KOPT-K1 (cell line): ENCODE data around the gene NIT2.
A peak's percentile ranks its signal among the peaks of the same experiment; 100 is the strongest.
"Not testable (repeated sequence)": the region's sequence is repeated elsewhere in the genome, so short reads cannot be mapped to it uniquely, and the experiment has no call there.

Source experiments
- H3K27ac ChIP-seq: fragments of 200-600 bp; sonication (generic); 2 replicates; pipeline ENCODE4 v1.5.1; 2016; ENCODE audit warnings: antibody characterized with exemption, mild to moderate bottlenecking, low read depth, low read length; ENCODE audit not compliant: poor library complexity, severe bottlenecking
- H3K36me3 ChIP-seq: fragments of 200-600 bp; sonication (generic); 2 replicates; pipeline ENCODE4 v1.5.1; 2017; ENCODE audit warnings: antibody characterized with exemption, mild to moderate bottlenecking, low read length, moderate library complexity; ENCODE audit not compliant: insufficient read depth
- H3K9me3 ChIP-seq: fragments of 200-600 bp; sonication (generic); 2 replicates; pipeline ENCODE4 v1.5.1; 2017; ENCODE audit warnings: antibody characterized with exemption, low read length, mild to moderate bottlenecking; ENCODE audit not compliant: insufficient read depth, poor library complexity, severe bottlenecking

NIT2 gene

GRCh38 chr3:100329800-100330489, 4.6 kb upstream of the NIT2 start:
- Histone ChIP-seq H3K36me3 (peaks cover 7% of the 10 kb centered on the region; the same call in 1 of the 2 replicates), H3K9me3 (no peaks in the 10 kb centered on the region), H3K27ac (no peak overlapping the region)

- Histone ChIP-seq H3K9me3 (no peaks in the 10 kb centered on the region), H3K36me3 (peaks cover 7% of the 10 kb centered on the region; the same call in 1 of the 2 replicates), H3K27ac (no peak overlapping the region)
These were observed 3.9 kb upstream of the NIT2 start for GRCh38 chr3:100330651-100331050.

- H3K36me3 ChIP-seq, result peaks cover 7% of the 10 kb centered on the region; the same call in 1 of the 2 replicates
- H3K9me3 ChIP-seq, result no peaks in the 10 kb centered on the region
- no peak overlapping the region for H3K27ac ChIP-seq
These were observed 2.9 kb upstream of the NIT2 start for GRCh38 chr3:100331660-100332059.

- Histone ChIP-seq H3K27ac (no peak overlapping the region), H3K36me3 (no peaks in the 10 kb centered on the region), H3K9me3 (no peaks in the 10 kb centered on the region)
These were observed 1.5 kb upstream of the NIT2 start for GRCh38 chr3:100333051-100333450.

- Histone ChIP-seq H3K27ac (peak overlapping the region; percentile 52), H3K9me3 (no peaks in the 10 kb centered on the region)
These were observed 528 bp upstream of the NIT2 start for GRCh38 chr3:100333970-100334487.

GRCh38 chr3:100335434-100335833, 877 bp downstream of the NIT2 start:
- H3K9me3 ChIP-seq, result no peaks in the 10 kb centered on the region
- H3K27ac ChIP-seq, result no peak overlapping the region
- H3K36me3 ChIP-seq, result peaks cover 15% of the 10 kb centered on the region; the same call in 1 of the 2 replicates

More at GRCh38 chr3:100333970-100334487, 528 bp upstream of the NIT2 start:
- peaks cover 3% of the 10 kb centered on the region; the same call in 1 of the 2 replicates for H3K36me3 ChIP-seq

- not testable (repeated sequence) for H3K27ac ChIP-seq, H3K9me3 ChIP-seq
- peaks cover 15% of the 10 kb centered on the region; the same call in 1 of the 2 replicates for H3K36me3 ChIP-seq
These were observed 1.7 kb downstream of the NIT2 start for GRCh38 chr3:100336229-100336628.

- no peaks in the 10 kb centered on the region for H3K9me3 ChIP-seq
- no peak overlapping the region for H3K27ac ChIP-seq
- peaks cover 33% of the 10 kb centered on the region for H3K36me3 ChIP-seq
These were observed 4.4 kb downstream of the NIT2 start for GRCh38 chr3:100338911-100339310.

GRCh38 chr3:100339786-100340185, 5.2 kb downstream of the NIT2 start:
- peaks cover 37% of the 10 kb centered on the region for H3K36me3 ChIP-seq
- H3K9me3 ChIP-seq, result no peaks in the 10 kb centered on the region

GRCh38 chr3:100340527-100340926, 6.0 kb downstream of the NIT2 start:
- H3K27ac ChIP-seq, result no peak overlapping the region
- no peaks in the 10 kb centered on the region for H3K9me3 ChIP-seq
- peaks cover 43% of the 10 kb centered on the region for H3K36me3 ChIP-seq

More at GRCh38 chr3:100339786-100340185, 5.2 kb downstream of the NIT2 start:
- H3K27ac ChIP-seq, result no peak overlapping the region

GRCh38 chr3:100348727-100349126, 14.2 kb downstream of the NIT2 start:
- H3K27ac ChIP-seq, result no peak overlapping the region
- H3K9me3 ChIP-seq, result no peaks in the 10 kb centered on the region
- H3K36me3 ChIP-seq, result peaks cover 78% of the 10 kb centered on the region

GRCh38 chr3:100351770-100352169, 17.2 kb downstream of the NIT2 start:
- not testable (repeated sequence) for H3K9me3 ChIP-seq, H3K27ac ChIP-seq
- peaks cover 80% of the 10 kb centered on the region for H3K36me3 ChIP-seq

GRCh38 chr3:100352296-100353231, 18.0 kb downstream of the NIT2 start:
- Histone ChIP-seq H3K27ac (no peak overlapping the region), H3K36me3 (peaks cover 79% of the 10 kb centered on the region), H3K9me3 (no peaks in the 10 kb centered on the region)

- H3K27ac ChIP-seq, result no peak overlapping the region
- peaks cover 59% of the 10 kb centered on the region for H3K36me3 ChIP-seq
- no peaks in the 10 kb centered on the region for H3K9me3 ChIP-seq
These were observed 20.3 kb downstream of the NIT2 start for GRCh38 chr3:100354850-100355249.

GRCh38 chr3:100358413-100358812, 23.9 kb downstream of the NIT2 start:
- no peaks in the 10 kb centered on the region for H3K9me3 ChIP-seq
- H3K27ac ChIP-seq, result no peak overlapping the region
- peaks cover 72% of the 10 kb centered on the region for H3K36me3 ChIP-seq
